ENCODE results near the gene OR8B8.

GRCh38 chr11:124442442-124442841 lies 3.1 kb downstream of the OR8B8 start:
- TF ChIP-seq POLR2A (IDR thresholded peaks at IDR 0.05; ENCODE audit: low read depth, low read length) (no peak), POLR2AphosphoS5 (IDR thresholded peaks at IDR 0.05; ENCODE audit: low read depth, low read length) (no peak), TAF1 (IDR thresholded peaks at IDR 0.05; ENCODE audit: low read depth, low read length) (no peak), PAX5 (IDR thresholded peaks at IDR 0.05; ENCODE audit: insufficient read depth, low read length, severe bottlenecking) (no peak), SPI1 (IDR thresholded peaks at IDR 0.05; ENCODE audit: low read depth, low read length) (no peak), POU2F2 (IDR thresholded peaks at IDR 0.05; ENCODE audit: low read depth, low read length) (no peak)

Measured in GM12891 (cell line).